K562 treated with DMSO at 1 percent for 4 hours (cell line): ENCODE data around the gene RNASE11. TPM values are rescaled to one million over a fixed set of nuclear protein-coding genes. Genes with fewer than 3 reads are reported as not detected.

Source experiments
- total RNA-seq: library from RNA; unstranded; fragments of 300-600 nt; gene quantifications from 2 replicates; pipeline ENCODE4 v1.2.3, GENCODE V29; 2022; ENCODE audit not compliant: insufficient read depth

The RNASE11 gene
- not detected in 2 replicates for total RNA-seq

DNA sequence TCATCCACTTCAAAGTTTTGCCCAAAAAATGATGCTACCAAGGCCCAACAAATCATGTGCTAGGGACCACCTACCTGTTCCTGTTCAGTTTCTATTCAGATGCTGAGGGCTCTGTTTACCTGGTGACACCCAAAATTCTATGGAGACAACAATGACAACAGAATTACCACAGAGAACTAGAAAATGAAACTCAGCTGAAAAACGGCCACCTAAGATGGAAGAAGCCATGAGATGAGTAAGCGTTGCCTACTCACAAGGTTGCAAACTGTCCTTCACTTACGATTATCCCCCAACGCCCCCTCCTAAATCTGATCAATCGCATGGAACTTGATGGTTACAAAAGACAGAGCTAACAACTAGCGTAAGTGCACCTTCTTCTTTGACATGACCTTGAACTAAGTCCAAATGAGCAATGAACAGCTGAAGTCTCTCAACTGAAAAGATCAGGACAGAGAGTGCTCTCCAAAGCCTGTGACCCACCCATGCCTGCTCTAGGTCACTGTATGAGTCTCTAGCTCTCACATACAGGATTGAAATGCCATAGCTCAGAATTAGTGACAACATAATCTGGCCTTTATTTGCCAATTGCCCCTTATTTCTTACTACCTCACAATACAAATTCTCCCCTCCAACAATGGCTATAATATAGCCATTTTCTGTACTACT, at the start of gene RNASE11:
Gene RNASE11, minus strand, starts transcription at position 513 of the 666 bp plus-strand sequence.

DNA sequence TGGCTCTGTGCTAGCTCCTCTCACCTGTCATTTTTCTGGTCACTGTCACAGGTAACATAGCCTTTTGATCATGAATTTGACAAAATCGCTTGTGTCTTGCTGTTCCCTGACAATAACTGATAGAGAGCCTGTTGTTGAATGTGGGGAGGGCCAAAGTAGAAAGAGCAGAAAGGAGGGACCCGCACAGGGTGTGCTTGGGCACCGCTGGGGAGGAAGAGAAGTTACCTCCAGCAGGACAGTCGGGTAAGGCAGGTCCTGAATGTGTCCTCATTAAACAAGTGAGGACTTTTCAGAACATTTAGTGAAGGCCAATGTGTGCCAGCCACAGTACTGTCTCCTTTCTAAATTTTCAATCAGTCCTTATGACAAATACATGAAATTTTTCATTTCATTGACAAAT, 3.4 kb upstream of the RNASE11 start, which contains the start of gene RNASE12:
Gene RNASE12, minus strand, starts transcription at position 142 of the 400 bp plus-strand sequence. CDS start 653 bp downstream, outside the sequence.

DNA sequence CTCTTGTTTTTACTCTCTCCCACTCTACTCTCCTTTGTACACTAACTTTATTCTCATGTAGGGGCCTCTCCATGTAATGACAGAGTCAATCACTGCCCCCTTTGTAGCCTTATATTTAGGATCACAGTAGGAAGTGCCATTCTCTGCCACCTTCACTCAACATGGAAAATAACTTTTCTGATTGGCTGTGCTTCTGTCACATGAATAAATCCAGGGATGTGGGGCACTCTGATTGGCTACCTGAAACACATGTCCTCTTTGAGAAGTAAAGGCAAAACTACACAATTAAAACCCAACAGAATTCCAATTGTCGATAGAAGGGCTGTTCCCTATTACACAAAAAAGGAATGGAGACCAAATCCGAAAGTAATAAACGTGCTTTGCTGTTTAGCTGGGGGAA, 26.8 kb downstream of the RNASE11 start, which contains the start of gene RNASE9:
Gene RNASE9, minus strand, starts transcription at position 87 of the 400 bp plus-strand sequence.

Other genes starting within 250 kb of the RNASE11 start
- gene PARP2, start 244.4 kb downstream of the RNASE11 start, total RNA-seq: 20.8 and 24.1 TPM in 2 replicates
- gene TEP1, start 174.5 kb downstream of the RNASE11 start, total RNA-seq: 9.1 and 9.3 TPM in 2 replicates
- 0.10 TPM in 1 of 2 replicates, not detected in the other for gene KLHL33, start 151.8 kb downstream of the RNASE11 start, total RNA-seq
- 32.4 and 42.3 TPM in 2 replicates for gene OSGEP, start 133.2 kb downstream of the RNASE11 start, total RNA-seq
- gene APEX1, start 132.8 kb downstream of the RNASE11 start, total RNA-seq: 130 and 152 TPM in 2 replicates
- 21.9 and 22.0 TPM in 2 replicates for gene PIP4P1, start 126.6 kb downstream of the RNASE11 start, total RNA-seq
- gene PNP, start 118.6 kb downstream of the RNASE11 start, total RNA-seq: 75.8 and 87.0 TPM in 2 replicates
- not detected in 2 replicates for gene RNASE10, start 82.5 kb downstream of the RNASE11 start, total RNA-seq
- not detected in 2 replicates for gene RNASE9, start 27.0 kb downstream of the RNASE11 start, total RNA-seq
- not detected in 2 replicates for gene RNASE12, start 3.4 kb upstream of the RNASE11 start, total RNA-seq
- gene OR6S1, start 53.7 kb upstream of the RNASE11 start, total RNA-seq: not detected in 2 replicates
- gene RNASE4, start 96.6 kb upstream of the RNASE11 start, total RNA-seq: 0.80 and 4.6 TPM in 2 replicates
- 1.7 TPM in 1 of 2 replicates, not detected in the other for gene ANG, start 100.8 kb upstream of the RNASE11 start, total RNA-seq
- gene EDDM3A, start 157.9 kb upstream of the RNASE11 start, total RNA-seq: not detected in 2 replicates
- not detected in 2 replicates for gene EDDM3B, start 180.4 kb upstream of the RNASE11 start, total RNA-seq
- gene RNASE6, start 193.3 kb upstream of the RNASE11 start, total RNA-seq: not detected in 2 replicates
- 20.2 and 38.3 TPM in 2 replicates for gene RNASE1, start 214.8 kb upstream of the RNASE11 start, total RNA-seq